WTC11 (cell line): Measurements from ENCODE around the gene CDK2AP2. TPM values are rescaled to one million over a fixed set of nuclear protein-coding genes. Genes with fewer than 3 reads are reported as not detected.
A peak's percentile ranks its signal among the peaks of the same experiment; 100 is the strongest.

Experiments
- ATAC-seq: fragments of 200-7000 bp; cut with Tn5 transposase; 2 replicates; pipeline ENCODE4 v1.10.0; 2021; ENCODE audit warnings: mild to moderate bottlenecking, moderate library complexity
- CTCF ChIA-PET: fragments of 300-600 bp; sonication (Branson Sonifier 250); formaldehyde crosslinking; loops from one replicate; lab custom pipeline; 2021; ENCODE audit warnings: antibody characterized with exemption; lab: Charles Lee
- POLR2A ChIA-PET: fragments of 350-600 bp; sonication (Branson Sonifier 250); formaldehyde crosslinking; loops from one replicate; lab custom pipeline; 2021; ENCODE audit warnings: antibody characterized with exemption; lab: Charles Lee
- DNase-seq: peaks from one replicate; pipeline ENCODE4 v3.0.0; 2021; ENCODE audit warnings: low spot score
- H3K27ac Mint-ChIP-seq: 2 replicates; pipeline ENCODE4 v1.8.0; 2021; ENCODE audit warnings: mixed read lengths
- H3K27me3 Mint-ChIP-seq: 2 replicates; pipeline ENCODE4 v1.8.0; 2021; ENCODE audit warnings: low read depth, mild to moderate bottlenecking, moderate library complexity, mixed read lengths
- H3K36me3 Mint-ChIP-seq: 2 replicates; pipeline ENCODE4 v1.8.0; 2021; ENCODE audit warnings: mixed read lengths
- H3K4me1 Mint-ChIP-seq: 2 replicates; pipeline ENCODE4 v1.8.0; 2022; ENCODE audit warnings: mixed read lengths
- H3K4me3 Mint-ChIP-seq: 2 replicates; pipeline ENCODE4 v1.8.0; 2021; ENCODE audit warnings: mild to moderate bottlenecking, moderate library complexity, mixed read lengths
- H3K9me3 Mint-ChIP-seq: 2 replicates; pipeline ENCODE4 v1.8.0; 2021; ENCODE audit warnings: mixed read lengths
- ATF2 ChIP-seq: sonication (generic); formaldehyde crosslinking; IDR thresholded peaks from 2 replicates; pipeline ENCODE4 v1.8.1; 2022; ENCODE audit warnings: low read depth, missing genetic modification reagents, borderline replicate concordance
- CREM ChIP-seq: sonication (generic); formaldehyde crosslinking; IDR thresholded peaks from 2 replicates; pipeline ENCODE4 v1.8.1; 2022; ENCODE audit warnings: mild to moderate bottlenecking, missing genetic modification reagents, moderate library complexity
- CTCF ChIP-seq: fragments of 200-600 bp; IDR thresholded peaks from 2 replicates; pipeline ENCODE4 v1.8.0; 2022; ENCODE audit warnings: antibody characterized with exemption
- ETV6 ChIP-seq: sonication (generic); formaldehyde crosslinking; IDR thresholded peaks from 2 replicates; pipeline ENCODE4 v1.8.1; 2022; ENCODE audit warnings: mild to moderate bottlenecking, missing genetic modification reagents
- FOXP1 ChIP-seq: sonication (generic); formaldehyde crosslinking; IDR thresholded peaks from 2 replicates; pipeline ENCODE4 v1.8.0; 2022; ENCODE audit warnings: missing genetic modification reagents, mild to moderate bottlenecking, moderate library complexity, borderline replicate concordance
- FOXP4 ChIP-seq: sonication (generic); formaldehyde crosslinking; IDR thresholded peaks from 2 replicates; pipeline ENCODE4 v1.8.0; 2022; ENCODE audit warnings: mild to moderate bottlenecking, missing genetic modification reagents
- GABPB1 ChIP-seq: sonication (generic); formaldehyde crosslinking; IDR thresholded peaks from 2 replicates; pipeline ENCODE4 v1.8.1; 2023; ENCODE audit warnings: mild to moderate bottlenecking, missing genetic modification reagents
- HMGXB4 ChIP-seq: sonication (generic); formaldehyde crosslinking; IDR thresholded peaks from 2 replicates; pipeline ENCODE4 v1.8.1; 2023; ENCODE audit warnings: mild to moderate bottlenecking, moderate library complexity, missing genetic modification reagents
- IRF1 ChIP-seq: sonication (generic); formaldehyde crosslinking; IDR thresholded peaks from 2 replicates; pipeline ENCODE4 v1.8.0; 2023; ENCODE audit warnings: missing genetic modification reagents
- IRF2 ChIP-seq: sonication (generic); formaldehyde crosslinking; IDR thresholded peaks from 2 replicates; pipeline ENCODE4 v1.8.0; 2022; ENCODE audit warnings: low read depth, missing genetic modification reagents, borderline replicate concordance
- JAZF1 ChIP-seq: fragments of 250-450 bp; sonication (Bioruptor Pico); IDR thresholded peaks from 2 replicates; pipeline ENCODE4 v1.9.0; 2021; ENCODE audit warnings: moderate library complexity, mild to moderate bottlenecking, inconsistent platforms
- MAX ChIP-seq: sonication (generic); formaldehyde crosslinking; IDR thresholded peaks from 2 replicates; pipeline ENCODE4 v1.8.0; 2022; ENCODE audit warnings: mild to moderate bottlenecking, missing genetic modification reagents
- MXD4 ChIP-seq: fragments of 250-450 bp; sonication (Bioruptor Pico); IDR thresholded peaks from 2 replicates; pipeline ENCODE4 v1.8.0; 2021; ENCODE audit warnings: mild to moderate bottlenecking, moderate library complexity, borderline replicate concordance
- NFE2L1 ChIP-seq: sonication (generic); formaldehyde crosslinking; IDR thresholded peaks from 2 replicates; pipeline ENCODE4 v1.8.1; 2023; ENCODE audit warnings: missing genetic modification reagents
- OVOL2 ChIP-seq: fragments of 250-450 bp; sonication (Bioruptor Pico); IDR thresholded peaks from 2 replicates; pipeline ENCODE4 v1.9.0; 2021; ENCODE audit warnings: mild to moderate bottlenecking, borderline replicate concordance
- SMAD3 ChIP-seq: sonication (generic); formaldehyde crosslinking; IDR thresholded peaks from 2 replicates; pipeline ENCODE4 v1.8.0; 2022; ENCODE audit warnings: missing genetic modification reagents, mild to moderate bottlenecking, borderline replicate concordance
- SP1 ChIP-seq: sonication (generic); formaldehyde crosslinking; conservative IDR thresholded peaks from 2 replicates; pipeline ENCODE4 v1.8.1; 2022; ENCODE audit warnings: missing genetic modification reagents
- ZBTB21 ChIP-seq: sonication (generic); formaldehyde crosslinking; IDR thresholded peaks from 2 replicates; pipeline ENCODE4 v1.8.1; 2023; ENCODE audit warnings: mild to moderate bottlenecking, missing genetic modification reagents, borderline replicate concordance
- ZNF138 ChIP-seq: sonication (generic); formaldehyde crosslinking; conservative IDR thresholded peaks from 2 replicates; pipeline ENCODE4 v1.8.1; 2022; ENCODE audit warnings: mild to moderate bottlenecking, moderate library complexity, missing genetic modification reagents
- ZNF219 ChIP-seq: sonication (generic); formaldehyde crosslinking; IDR thresholded peaks from 2 replicates; pipeline ENCODE4 v1.8.0; 2023; ENCODE audit warnings: missing genetic modification reagents, mild to moderate bottlenecking, borderline replicate concordance
- ZNF416 ChIP-seq: fragments of 250-450 bp; sonication (Bioruptor Pico); IDR thresholded peaks from 2 replicates; pipeline ENCODE4 v1.9.0; 2021; ENCODE audit warnings: mild to moderate bottlenecking, inconsistent platforms
- ZNF423 ChIP-seq: fragments of 250-450 bp; sonication (Bioruptor Pico); IDR thresholded peaks from 2 replicates; pipeline ENCODE4 v2.1.2; 2022; ENCODE audit warnings: mild to moderate bottlenecking, moderate library complexity
- total RNA-seq: library from RNA; stranded (reverse); gene quantifications from 3 replicates; pipeline ENCODE4 v1.2.3, GENCODE V29; 2021

CDK2AP2 gene
- total RNA-seq, 1 experiment from 2014 or later: 53.1 TPM

- Mint-ChIP-seq H3K36me3 (peaks cover 2% of the 10 kb centered on the region; the same call in 1 of the 2 replicates), H3K9me3 (no peaks in the 10 kb centered on the region), H3K4me3 (peak overlapping the region; percentile 83), H3K27me3 (peaks cover 14% of the 10 kb centered on the region), H3K4me1 (peaks cover 29% of the 10 kb centered on the region), H3K27ac (peak overlapping the region; percentile 91)
- TF ChIP-seq HMGXB4: peak; percentile 32
- no peak for TF ChIP-seq MAX (CRISPR knock-in tag)
- TF ChIP-seq JAZF1 (CRISPR knock-in tag): no peak
- no peak for TF ChIP-seq ZBTB21 (CRISPR knock-in tag)
- no peak for TF ChIP-seq ZNF416 (CRISPR knock-in tag)
- TF ChIP-seq SP1 (CRISPR knock-in tag): peak; percentile 52; the same call in 1 of the 2 replicates
- no peak for TF ChIP-seq ETV6
- TF ChIP-seq IRF2 (CRISPR knock-in tag): no peak
- no peak for TF ChIP-seq SMAD3 (CRISPR knock-in tag)
- peak; percentile 90 for TF ChIP-seq CTCF
- no peak for TF ChIP-seq ATF2 (CRISPR knock-in tag)
- no peak for TF ChIP-seq ZNF219 (CRISPR knock-in tag)
- TF ChIP-seq MXD4 (CRISPR knock-in tag): no peak
- TF ChIP-seq GABPB1: peak; percentile 28; the same call in 1 of the 2 replicates
- no peak for TF ChIP-seq OVOL2
- ATAC-seq (peak; percentile 44), DNase-seq (peak; percentile 88)
- POLR2A ChIA-PET: no interaction called here
- CTCF ChIA-PET: interaction anchor here (0.6 to 1.2 kb wide), 4 partner anchors 38 to 131 kb away, joined by 3 to 9 read pairs (median 4); partner anchors contain the start of genes PPP1CA and RAD9A
Measured at GRCh38 chr11:67505605-67506396, 2.2 kb downstream of the CDK2AP2 start.

GRCh38 chr11:67504950-67505581, 2.9 kb downstream of the CDK2AP2 start, which contains the start of gene PITPNM1:
Gene PITPNM1, minus strand, starts transcription at chr11:67505363. Its CDS starts 1,183 bp downstream, at chr11:67504180.
- ChIA-PET POLR2A (no interaction called here), CTCF (interaction anchor here (0.6 to 1.2 kb wide), 5 partner anchors 37 to 130 kb away, joined by 3 to 9 read pairs (median 3); partner anchors contain the start of genes GSTP1, PPP1CA and RAD9A)
- H3K36me3 Mint-ChIP-seq: peaks cover 2% of the 10 kb centered on the region; the same call in 1 of the 2 replicates
- no peaks in the 10 kb centered on the region for H3K9me3 Mint-ChIP-seq
- ATAC-seq: peak; percentile 5
- H3K4me3 Mint-ChIP-seq: peak within 1 kb of the TSS; percentile 83
- peak; percentile 78 for DNase-seq
- peaks cover 29% of the 10 kb centered on the region for H3K4me1 Mint-ChIP-seq
- H3K27ac Mint-ChIP-seq: peak within 1 kb of the TSS; percentile 91
- H3K27me3 Mint-ChIP-seq: peaks cover 12% of the 10 kb centered on the region
- TF ChIP-seq ZNF423 (CRISPR knock-in tag): peak; percentile 13; the same call in 1 of the 2 replicates
- 0 out of 2 replicates have a peak, but pooled peaks have one; percentile 13 for TF ChIP-seq FOXP4 (CRISPR knock-in tag)
- TF ChIP-seq HMGXB4: peak; percentile 55; the same call in 1 of the 2 replicates
- TF ChIP-seq IRF1 (CRISPR knock-in tag): no peak
- TF ChIP-seq CREM (CRISPR knock-in tag): 0 out of 2 replicates have a peak, but pooled peaks have one; percentile 9
- TF ChIP-seq NFE2L1 (CRISPR knock-in tag): no peak
- TF ChIP-seq FOXP1 (CRISPR knock-in tag): peak; percentile 39; the same call in 1 of the 2 replicates
- no peak for TF ChIP-seq ZNF138 (CRISPR knock-in tag)
